OCI-LY1 (cell line): ENCODE results near the gene CHRM1.

Experiments
- EZH2 ChIP-seq: fragments of 200-600 bp; sonication (generic), shearing (Covaris generic); IDR thresholded peaks from 2 replicates; pipeline ENCODE4 v1.8.0; 2017; ENCODE audit warnings: borderline replicate concordance, mixed run types, mild to moderate bottlenecking, antibody characterized with exemption, low read length, moderate library complexity, mixed read lengths
- TF ChIP-seq, protein P1 (sequence below): fragments of 200-600 bp; sonication (generic), shearing (Covaris generic); IDR thresholded peaks from 2 replicates; pipeline ENCODE4 v1.5.1; 2017; ENCODE audit warnings: mild to moderate bottlenecking, antibody characterized with exemption, low read length, moderate library complexity, mixed read lengths

- TF ChIP-seq, protein P1, sequence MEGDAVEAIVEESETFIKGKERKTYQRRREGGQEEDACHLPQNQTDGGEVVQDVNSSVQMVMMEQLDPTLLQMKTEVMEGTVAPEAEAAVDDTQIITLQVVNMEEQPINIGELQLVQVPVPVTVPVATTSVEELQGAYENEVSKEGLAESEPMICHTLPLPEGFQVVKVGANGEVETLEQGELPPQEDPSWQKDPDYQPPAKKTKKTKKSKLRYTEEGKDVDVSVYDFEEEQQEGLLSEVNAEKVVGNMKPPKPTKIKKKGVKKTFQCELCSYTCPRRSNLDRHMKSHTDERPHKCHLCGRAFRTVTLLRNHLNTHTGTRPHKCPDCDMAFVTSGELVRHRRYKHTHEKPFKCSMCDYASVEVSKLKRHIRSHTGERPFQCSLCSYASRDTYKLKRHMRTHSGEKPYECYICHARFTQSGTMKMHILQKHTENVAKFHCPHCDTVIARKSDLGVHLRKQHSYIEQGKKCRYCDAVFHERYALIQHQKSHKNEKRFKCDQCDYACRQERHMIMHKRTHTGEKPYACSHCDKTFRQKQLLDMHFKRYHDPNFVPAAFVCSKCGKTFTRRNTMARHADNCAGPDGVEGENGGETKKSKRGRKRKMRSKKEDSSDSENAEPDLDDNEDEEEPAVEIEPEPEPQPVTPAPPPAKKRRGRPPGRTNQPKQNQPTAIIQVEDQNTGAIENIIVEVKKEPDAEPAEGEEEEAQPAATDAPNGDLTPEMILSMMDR = no peak
- TF ChIP-seq EZH2 = no peak
These were observed 25.7 kb downstream of the CHRM1 start for GRCh38 chr11:62895501-62895900.
